ENCODE measurements around the gene LONRF2. TPM values are rescaled to one million over a fixed set of nuclear protein-coding genes. Genes with fewer than 3 reads are reported as not detected.
"Not testable (repeated sequence)": the region's sequence is repeated elsewhere in the genome, so short reads cannot be mapped to it uniquely, and the experiment has no call there.

Gene LONRF2
- total and polyA plus RNA-seq, 2 of the 4 experiments (the other 2 are of a cell fraction), result 0.19 to 0.54 TPM

- no peak overlapping the region for H3K9ac ChIP-seq (ENCODE audit: low read depth, low read length)
- H3K4me1 ChIP-seq (ENCODE audit: control insufficient read depth, insufficient read depth, low read length), result no peaks in the 10 kb centered on the region
- CTCF ChIA-PET, result interaction anchor here (1.0 to 1.2 kb wide), 2 partner anchors 16 to 103 kb away, joined by 3 to 5 read pairs; no protein-coding TSS in a partner anchor
- H3K27ac ChIP-seq (ENCODE audit: insufficient read depth, low read length), result no peak overlapping the region
- no peak overlapping the region for H2AFZ ChIP-seq (replicated peaks; ENCODE audit: low read length, poor library complexity)
- H3K79me1 ChIP-seq (ENCODE audit: low read depth in 1 of 2, low read length in 2 of 2), result no peaks in the 10 kb centered on the region
- peaks cover 4% of the 10 kb centered on the region for H3K27me3 ChIP-seq (ENCODE audit: control insufficient read depth, insufficient read depth, low read length)
- H3K4ac ChIP-seq (ENCODE audit: low read depth, low read length), result no peak overlapping the region
- H2BK120ac ChIP-seq (ENCODE audit: low read depth, low read length), result no peak overlapping the region
- no peak overlapping the region for H4K8ac ChIP-seq (ENCODE audit: low read depth in 2 of 2, low read length in 2 of 2)
- POLR2A ChIA-PET (ENCODE audit: unreplicated experiment), result no interaction called here
- H3K4me2 ChIP-seq (ENCODE audit: low read depth, low read length), result no peak overlapping the region
- peak; percentile 93 for DNase-seq
- dilution Hi-C loops (cut with HindIII; ENCODE audit: low sequenced_read_pairs, unreplicated experiment) (no loop called here), intact Hi-C loops (cut with micrococcal nuclease) (no loop called here), in situ Hi-C loops (cut with MboI; ENCODE audit: low sequenced_read_pairs) (no loop called here)
- peaks cover 13% of the 10 kb centered on the region for H3K9me3 ChIP-seq (ENCODE audit: control insufficient read depth, insufficient read depth, low read length)
- H2BK5ac ChIP-seq (ENCODE audit: low read depth, low read length, poor library complexity, severe bottlenecking), result no peak overlapping the region
- no peak overlapping the region for H4K91ac ChIP-seq (ENCODE audit: insufficient read depth, low read depth, low read length)
- H4K20me1 ChIP-seq (ENCODE audit: insufficient read depth, low read length), result no peaks in the 10 kb centered on the region
- no peak overlapping the region for H3K14ac ChIP-seq (replicated peaks; ENCODE audit: low read depth, low read length)
- ATAC-seq (ENCODE audit: low read depth), result no peak
- no peak overlapping the region for H2AK9ac ChIP-seq (replicated peaks; ENCODE audit: low read depth, low read length, poor library complexity)
- TF ChIP-seq CEBPB (IDR thresholded peaks at IDR 0.05; ENCODE audit: low read depth, low read length) (no peak), BHLHE40 (IDR thresholded peaks at IDR 0.05; ENCODE audit: low read depth, low read length) (0 out of 2 replicates have a peak, but pooled peaks have one; percentile 24)
- H3K36me3 ChIP-seq (ENCODE audit: control insufficient read depth, insufficient read depth, low read length), result no peaks in the 10 kb centered on the region
- H3K9me1 ChIP-seq (ENCODE audit: insufficient read depth, low read length), result no peaks in the 10 kb centered on the region
- H4K5ac ChIP-seq (ENCODE audit: low read depth, low read length), result no peak overlapping the region
- WGBS, 2 experiments (ENCODE audit: extremely low coverage in 2 of 2, insufficient read length in 1 of 2), result 0% methylated on average over 1 of the region's 3 CpGs; no CpG with 5 or more reads in 1 of the 2 experiments
- no peak overlapping the region for H2BK20ac ChIP-seq (ENCODE audit: low read depth, low read length)
- H3K18ac ChIP-seq (ENCODE audit: low read depth, low read length), result no peak overlapping the region
- H2BK15ac ChIP-seq (ENCODE audit: low read depth, low read length), result no peak overlapping the region
- H2AK5ac ChIP-seq (ENCODE audit: low read depth, low read length), result no peak overlapping the region
- no TSS peak for BruUV-seq (replicated peaks)
- no peak overlapping the region for H3K56ac ChIP-seq (ENCODE audit: extremely low read depth, insufficient read depth, low read length)
- no peak overlapping the region for H3K4me3 ChIP-seq (ENCODE audit: insufficient read depth, low read depth, low read length)
- no peak overlapping the region for H3K23ac ChIP-seq (ENCODE audit: low read depth, low read length)
Measured at GRCh38 chr2:100365434-100365833, 43.1 kb upstream of the LONRF2 start.

DNA sequence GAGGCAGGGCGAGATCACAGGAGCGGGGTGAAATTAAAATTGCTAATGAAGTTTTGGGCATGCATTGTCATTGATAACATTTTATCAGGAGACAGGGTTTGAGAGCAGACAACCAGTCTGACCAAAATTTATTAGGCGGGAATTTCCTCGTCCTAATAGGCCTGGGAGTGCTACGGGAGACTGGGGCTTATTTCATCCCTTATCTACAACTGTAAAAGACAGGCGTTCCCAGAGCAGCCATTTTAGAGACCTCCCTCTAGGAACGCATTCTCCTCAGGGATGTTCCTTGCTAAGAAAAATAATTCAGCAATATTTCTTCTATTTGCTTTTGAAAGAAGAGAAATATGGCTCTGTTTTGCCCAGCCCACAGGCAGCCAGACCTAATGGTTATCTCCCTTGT, 40.0 kb upstream of the LONRF2 start:
- H3K27ac ChIP-seq (ENCODE audit: insufficient read depth, low read length); POLR2A ChIA-PET (ENCODE audit: unreplicated experiment); H3K27me3 ChIP-seq (ENCODE audit: control insufficient read depth, insufficient read depth, low read length): not testable (repeated sequence)

More for the DNA sequence above, 40.0 kb upstream of the LONRF2 start:
- H3K4me3 ChIP-seq (ENCODE audit: insufficient read depth, low read depth, low read length); H3K36me3 ChIP-seq (ENCODE audit: control insufficient read depth, insufficient read depth, low read length); H4K8ac ChIP-seq (ENCODE audit: low read depth in 2 of 2, low read length in 2 of 2); H3K56ac ChIP-seq (ENCODE audit: extremely low read depth, insufficient read depth, low read length); intact Hi-C loops (cut with micrococcal nuclease); BruUV-seq (replicated peaks); H3K9me3 ChIP-seq (ENCODE audit: control insufficient read depth, insufficient read depth, low read length); H2BK120ac ChIP-seq (ENCODE audit: low read depth, low read length); H3K18ac ChIP-seq (ENCODE audit: low read depth, low read length); H3K14ac ChIP-seq (replicated peaks; ENCODE audit: low read depth, low read length); in situ Hi-C loops (cut with MboI; ENCODE audit: low sequenced_read_pairs); H2AFZ ChIP-seq (replicated peaks; ENCODE audit: low read length, poor library complexity); H3K9me1 ChIP-seq (ENCODE audit: insufficient read depth, low read length); H3K9ac ChIP-seq (ENCODE audit: low read depth, low read length); DNase-seq; H2AK9ac ChIP-seq (replicated peaks; ENCODE audit: low read depth, low read length, poor library complexity); H4K20me1 ChIP-seq (ENCODE audit: insufficient read depth, low read length); dilution Hi-C loops (cut with HindIII; ENCODE audit: low sequenced_read_pairs, unreplicated experiment); H2BK15ac ChIP-seq (ENCODE audit: low read depth, low read length); H4K91ac ChIP-seq (ENCODE audit: insufficient read depth, low read depth, low read length); ATAC-seq (ENCODE audit: low read depth); H3K79me1 ChIP-seq (ENCODE audit: low read depth in 1 of 2, low read length in 2 of 2); H3K4me1 ChIP-seq (ENCODE audit: control insufficient read depth, insufficient read depth, low read length); H2AK5ac ChIP-seq (ENCODE audit: low read depth, low read length); H3K4ac ChIP-seq (ENCODE audit: low read depth, low read length); H2BK20ac ChIP-seq (ENCODE audit: low read depth, low read length); H4K5ac ChIP-seq (ENCODE audit: low read depth, low read length); H3K23ac ChIP-seq (ENCODE audit: low read depth, low read length); H2BK5ac ChIP-seq (ENCODE audit: low read depth, low read length, poor library complexity, severe bottlenecking); H3K4me2 ChIP-seq (ENCODE audit: low read depth, low read length): not testable (repeated sequence)
- CTCF ChIA-PET, result interaction anchor here (0.6 kb wide), 1 partner anchor 1190 kb away, joined by 4 read pairs; no protein-coding TSS in a partner anchor
- WGBS, 2 experiments (ENCODE audit: extremely low coverage in 2 of 2, insufficient read length in 1 of 2), result no CpG with 5 or more reads among the region's 7 CpGs

All from IMR-90 (cell line).